ENCODE results near the gene MMP14. TPM values are rescaled to one million over a fixed set of nuclear protein-coding genes. Genes with fewer than 3 reads are reported as not detected.

Gene MMP14
- total and polyA plus RNA-seq, 2 of the 8 experiments (the other 6 are each of a cell fraction or from before 2014, with no cell fraction given), result 58.2 to 86.8 TPM

DNA sequence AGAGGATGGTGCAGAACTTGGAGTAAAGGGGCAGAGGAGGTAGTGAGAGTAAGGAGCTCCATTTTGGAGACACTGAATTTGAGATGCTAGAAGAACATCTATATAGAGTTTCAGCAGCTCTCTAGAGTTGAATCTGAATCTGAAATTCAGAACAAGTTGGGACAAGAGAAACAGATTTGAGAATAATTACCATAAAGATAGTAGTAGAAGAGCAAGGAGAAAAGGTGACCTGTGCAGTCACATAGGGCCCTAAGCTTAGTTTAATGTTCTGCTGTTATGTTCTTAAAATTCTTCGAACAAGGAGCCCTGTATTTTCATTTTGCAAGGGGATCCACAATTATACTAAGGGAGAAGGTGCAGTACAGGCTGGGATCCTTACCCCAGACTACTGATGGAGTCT lies 54.0 kb downstream of the MMP14 start:
- Histone ChIP-seq H3K18ac (ENCODE audit: extremely low read depth, low read length) (no peak overlapping the region), H3K23ac (ENCODE audit: insufficient read length) (no peak overlapping the region), H2AFZ (ENCODE audit: low read length) (no peak overlapping the region), H3K79me2 (ENCODE audit: control insufficient read depth in 1 of 2, insufficient read depth in 2 of 2, low read length in 2 of 2) (no peaks in the 10 kb centered on the region), H3K27ac (ENCODE audit: low read depth, low read length) (no peak overlapping the region), H3K79me1 (ENCODE audit: low read depth, low read length) (peaks cover 3% of the 10 kb centered on the region; the same call in 1 of the 2 replicates), H3K56ac (replicated peaks; ENCODE audit: insufficient read length, low read depth, low read length) (no peak overlapping the region), H2BK15ac (ENCODE audit: low read length) (no peak overlapping the region), H2BK5ac (ENCODE audit: low read depth, low read length) (no peak overlapping the region), H3K23me2 (ENCODE audit: low read depth, low read length) (peaks cover 7% of the 10 kb centered on the region), H3K14ac (ENCODE audit: insufficient read length) (no peak overlapping the region), H3K4me1 (replicated peaks in 1 of 4; ENCODE audit: control insufficient read depth in 3 of 4, insufficient read depth in 4 of 4, low read length in 3 of 4) (peaks cover 0 to 7% (median 2%) of the 10 kb centered on the region in 4 experiments; a peak in 4 of 7 replicates), H4K91ac (replicated peaks; ENCODE audit: insufficient read length, low read length) (no peak overlapping the region), H3K9ac (replicated peaks in 1 of 4; ENCODE audit: extremely low read depth in 1 of 4, low read depth in 3 of 4, low read length in 3 of 4) (no peak overlapping the region), H2BK12ac (ENCODE audit: low read depth, low read length) (no peak overlapping the region), H3K36me3 (ENCODE audit: control insufficient read depth in 2 of 4, insufficient read depth in 4 of 4, low read length in 3 of 4) (no peaks in the 10 kb centered on the region), H3K27me3 (replicated peaks in 1 of 4; ENCODE audit: control insufficient read depth in 3 of 4, extremely low read depth in 1 of 4, insufficient read depth in 3 of 4, low read length in 3 of 4) (peaks cover 0 to 10% (median 9%) of the 10 kb centered on the region in 4 experiments; a peak in 6 of 7 replicates), H2BK20ac (ENCODE audit: low read length) (no peak overlapping the region), H3K4me3 (ENCODE audit: extremely low read depth in 1 of 4, insufficient read depth in 2 of 4, low read depth in 3 of 4, low read length in 4 of 4) (no peak overlapping the region), H3K4me2 (ENCODE audit: insufficient read depth in 1 of 2, low read depth in 2 of 2, low read length in 2 of 2) (no peak overlapping the region), H4K8ac (ENCODE audit: extremely low read depth, insufficient read depth, low read length) (no peak overlapping the region), H4K20me1 (replicated peaks in 1 of 2; ENCODE audit: control insufficient read depth in 1 of 2, insufficient read depth in 2 of 2, low read length in 2 of 2) (no peaks in the 10 kb centered on the region), H2BK120ac (replicated peaks; ENCODE audit: low read depth, low read length) (no peak overlapping the region), H4K5ac (ENCODE audit: insufficient read length, low read depth, low read length) (no peak overlapping the region), H3K9me3 (ENCODE audit: insufficient read depth in 2 of 2, low read depth in 1 of 2, low read length in 1 of 2) (no peaks in the 10 kb centered on the region), H3K4ac (replicated peaks; ENCODE audit: insufficient read length, low read depth, low read length) (no peak overlapping the region), H2AK5ac (ENCODE audit: low read depth, low read length) (no peak overlapping the region)
- ChIA-PET CTCF (ENCODE audit: partially characterized antibody) (interaction anchor here (1.0 to 14.9 kb wide), 7 partner anchors 9 to 166 kb away, joined by 3 to 158 read pairs (median 12); partner anchors contain the start of gene LRP10), POLR2A (ENCODE audit: partially characterized antibody) (interaction anchor here (1.0 to 1.6 kb wide), 5 partner anchors 8 to 30 kb away, joined by 3 to 5 read pairs (median 3); no protein-coding TSS in a partner anchor)
- WGBS, 2 experiments (ENCODE audit: extremely low coverage in 1 of 2, insufficient coverage in 1 of 2, insufficient read length in 1 of 2, insufficient replicate concordance in 2 of 2, low coverage in 1 of 2, low lambda C conversion rate in 2 of 2, missing lambda C conversion rate in 1 of 2), result 80% methylated on average over 1 of the region's 1 CpG; no CpG with 5 or more reads in 1 of the 2 experiments
- DNase-seq (ENCODE audit: low read depth in 1 of 2, low spot score in 2 of 2) (no peak), FAIRE-seq (no peak)

All from H1 (cell line).